A673 (cell line): Measurements from ENCODE around the gene SLC30A1. TPM values are rescaled to one million over a fixed set of nuclear protein-coding genes. Genes with fewer than 3 reads are reported as not detected.

Experiments used
- BruUV-seq: library from RNA; stranded (reverse); fragments of 400-500 nt; replicated peaks from 2 replicates; lab custom pipeline; 2021; lab: Mats Ljungman, UMichigan
- CTCF ChIA-PET: fragments of 300-600 bp; sonication (Branson Sonifier 250); formaldehyde crosslinking; loops from one replicate; lab custom pipeline; 2022; ENCODE audit warnings: antibody characterized with exemption; lab: Charles Lee
- POLR2A ChIA-PET: fragments of 300-600 bp; sonication (Branson Sonifier 250); formaldehyde crosslinking; loops from one replicate; lab custom pipeline; 2022; ENCODE audit warnings: antibody characterized with exemption; ENCODE audit not compliant: low non-redundant PET; lab: Charles Lee
- DNase-seq: peaks from one replicate; pipeline ENCODE4 v3.0.0-alpha.2; 2015; ENCODE audit warnings: low spot score
- H3K27ac ChIP-seq: fragments of 200-600 bp; sonication (generic); 2 replicates; pipeline ENCODE4 v1.5.1; 2016; ENCODE audit warnings: mixed run types, low read depth, mild to moderate bottlenecking, mixed read lengths, antibody characterized with exemption, low read length; ENCODE audit not compliant: poor library complexity, severe bottlenecking
- H3K27me3 ChIP-seq: fragments of 200-600 bp; sonication (generic); replicated peaks from 2 replicates; pipeline ENCODE4 v1.6.1; 2017; ENCODE audit warnings: mixed run types, low read depth, mild to moderate bottlenecking, mixed read lengths, antibody characterized with exemption, low read length; ENCODE audit not compliant: insufficient read depth, poor library complexity
- H3K36me3 ChIP-seq: fragments of 200-600 bp; sonication (generic); 2 replicates; pipeline ENCODE4 v1.6.1; 2016; ENCODE audit warnings: mixed run types, mild to moderate bottlenecking, mixed read lengths, antibody characterized with exemption, low read length; ENCODE audit not compliant: insufficient read depth, poor library complexity, severe bottlenecking
- H3K4me1 ChIP-seq: fragments of 200-600 bp; sonication (generic); 2 replicates; pipeline ENCODE4 v1.6.1; 2017; ENCODE audit warnings: mixed run types, mild to moderate bottlenecking, mixed read lengths, antibody characterized with exemption, low read length; ENCODE audit not compliant: insufficient read depth, poor library complexity, severe bottlenecking
- H3K4me3 ChIP-seq: fragments of 200-600 bp; sonication (generic); 2 replicates; pipeline ENCODE4 v1.5.1; 2016; ENCODE audit warnings: low read depth, mixed run types, mild to moderate bottlenecking, mixed read lengths, low read length; ENCODE audit not compliant: poor library complexity, severe bottlenecking
- H3K9me3 ChIP-seq: fragments of 200-600 bp; sonication (generic); 2 replicates; pipeline ENCODE4 v1.6.1; 2016; ENCODE audit warnings: mixed run types, low read depth, mild to moderate bottlenecking, mixed read lengths, antibody characterized with exemption, low read length; ENCODE audit not compliant: poor library complexity, severe bottlenecking
- EZH2 ChIP-seq: fragments of 200-600 bp; sonication (generic); IDR thresholded peaks from 2 replicates; pipeline ENCODE4 v1.6.1; 2017; ENCODE audit warnings: borderline replicate concordance, low read depth, mild to moderate bottlenecking, mixed read lengths, antibody characterized with exemption, low read length; ENCODE audit not compliant: poor library complexity, severe bottlenecking
- intact Hi-C: fragments of 100-400 bp; cut with micrococcal nuclease; formaldehyde crosslinking; loops from one replicate; pipeline ENCODE4 v1.10.0; 2022; ENCODE audit not compliant: unreplicated experiment
- total RNA-seq: library from RNA; stranded (reverse); gene quantifications from 2 replicates; pipeline ENCODE4 v1.2.3, GENCODE V29; 2021
- TF ChIP-seq, protein P1 (sequence below): fragments of 300-800, 200-600 bp; sonication (generic); conservative IDR thresholded peaks from 2 replicates; pipeline ENCODE4 v1.5.1; 2017; ENCODE audit warnings: low read depth, mild to moderate bottlenecking, antibody characterized with exemption, low read length, moderate library complexity, mixed read lengths

SLC30A1 gene
- total RNA-seq, 1 experiment from 2014 or later: 12.2 TPM

DNA sequence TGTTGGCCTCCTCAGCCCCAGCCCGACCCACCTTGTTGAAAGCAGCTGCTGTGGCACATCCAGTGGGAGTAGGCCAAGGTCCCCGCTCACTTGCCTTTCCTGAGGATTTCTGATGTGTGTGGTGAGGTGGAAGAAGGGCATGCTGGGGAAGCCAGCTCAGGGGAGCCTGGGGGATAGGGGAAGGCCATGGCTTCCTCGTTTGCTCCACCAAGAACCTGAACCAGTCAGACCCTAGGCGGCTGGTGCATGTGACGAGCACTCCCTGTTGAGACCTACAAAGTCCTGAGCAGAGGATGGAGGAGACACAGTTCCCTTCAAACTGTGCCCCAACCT lies 38.0 kb upstream of the SLC30A1 start:
- CTCF ChIA-PET: no interaction called here
- H3K9me3 ChIP-seq: no peaks in the 10 kb centered on the region
- intact Hi-C loops: no loop called here
- no peak for DNase-seq
- POLR2A ChIA-PET: no interaction called here
- H3K27ac ChIP-seq: no peak overlapping the region
- no peaks in the 10 kb centered on the region for H3K27me3 ChIP-seq
- H3K36me3 ChIP-seq: no peaks in the 10 kb centered on the region
- no peaks in the 10 kb centered on the region for H3K4me1 ChIP-seq
- no TSS peak for BruUV-seq
- no peak overlapping the region for H3K4me3 ChIP-seq
- TF ChIP-seq, protein P1, sequence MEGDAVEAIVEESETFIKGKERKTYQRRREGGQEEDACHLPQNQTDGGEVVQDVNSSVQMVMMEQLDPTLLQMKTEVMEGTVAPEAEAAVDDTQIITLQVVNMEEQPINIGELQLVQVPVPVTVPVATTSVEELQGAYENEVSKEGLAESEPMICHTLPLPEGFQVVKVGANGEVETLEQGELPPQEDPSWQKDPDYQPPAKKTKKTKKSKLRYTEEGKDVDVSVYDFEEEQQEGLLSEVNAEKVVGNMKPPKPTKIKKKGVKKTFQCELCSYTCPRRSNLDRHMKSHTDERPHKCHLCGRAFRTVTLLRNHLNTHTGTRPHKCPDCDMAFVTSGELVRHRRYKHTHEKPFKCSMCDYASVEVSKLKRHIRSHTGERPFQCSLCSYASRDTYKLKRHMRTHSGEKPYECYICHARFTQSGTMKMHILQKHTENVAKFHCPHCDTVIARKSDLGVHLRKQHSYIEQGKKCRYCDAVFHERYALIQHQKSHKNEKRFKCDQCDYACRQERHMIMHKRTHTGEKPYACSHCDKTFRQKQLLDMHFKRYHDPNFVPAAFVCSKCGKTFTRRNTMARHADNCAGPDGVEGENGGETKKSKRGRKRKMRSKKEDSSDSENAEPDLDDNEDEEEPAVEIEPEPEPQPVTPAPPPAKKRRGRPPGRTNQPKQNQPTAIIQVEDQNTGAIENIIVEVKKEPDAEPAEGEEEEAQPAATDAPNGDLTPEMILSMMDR: no peak
- TF ChIP-seq EZH2: no peak

DNA sequence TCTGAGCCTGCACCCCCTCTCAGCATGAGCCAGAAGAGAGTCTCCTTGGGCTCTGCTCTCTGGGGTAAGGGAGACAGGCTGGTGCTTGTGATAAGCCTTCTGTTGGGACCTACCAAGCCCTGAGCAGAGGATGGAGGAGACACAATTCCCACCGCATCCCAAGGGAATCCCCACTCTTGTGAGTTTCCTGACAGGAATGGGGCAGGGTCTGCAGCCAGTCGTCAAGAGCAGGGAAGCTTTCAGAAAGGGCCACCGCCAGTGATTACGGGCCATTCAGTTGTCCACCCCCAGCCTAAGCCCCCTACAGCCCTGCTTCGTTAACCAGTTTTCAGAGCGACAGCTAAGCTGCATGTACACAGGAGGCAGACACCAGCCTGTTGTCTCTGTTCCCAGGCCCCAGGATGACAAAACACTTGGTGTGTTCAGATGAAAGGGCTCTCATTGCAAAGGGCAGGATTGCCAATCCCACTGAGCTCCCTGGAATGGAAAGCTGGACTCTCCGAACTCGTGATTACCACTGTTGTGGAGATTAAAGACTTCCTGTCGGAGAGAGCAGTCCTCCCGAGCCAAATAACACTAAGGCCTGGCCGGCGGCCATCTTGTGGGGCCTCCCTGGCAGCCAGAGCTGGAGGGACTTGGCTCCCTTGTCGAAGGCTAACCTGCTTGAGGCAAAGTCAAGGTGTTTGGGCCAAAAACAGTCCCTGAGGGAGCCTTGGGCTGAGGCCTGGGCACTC lies 37.4 kb upstream of the SLC30A1 start:
- TF ChIP-seq, protein P1: no peak
- TF ChIP-seq EZH2: no peak
- POLR2A ChIA-PET: no interaction called here

DNA sequence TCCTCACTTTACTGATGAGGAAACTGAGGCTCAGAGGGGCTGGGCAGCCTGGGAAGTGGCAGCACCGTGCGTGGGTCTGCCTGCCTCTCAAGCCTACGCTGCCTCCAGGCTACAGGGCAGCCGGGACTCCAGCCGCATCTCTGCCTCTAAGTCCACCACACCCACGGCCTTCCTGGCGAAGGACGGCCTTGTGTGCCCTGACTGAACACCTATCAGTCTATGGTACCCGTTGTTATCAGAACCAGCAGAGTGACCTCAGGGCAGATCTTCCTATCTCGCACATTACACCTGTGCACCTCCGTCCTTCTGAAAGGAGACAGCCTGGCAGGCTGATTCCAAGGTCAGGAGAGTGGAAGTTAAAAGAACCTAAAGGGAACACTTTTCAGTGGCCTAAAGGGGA lies 35.7 kb upstream of the SLC30A1 start:
- Histone ChIP-seq H3K27ac (no peak overlapping the region), H3K36me3 (no peaks in the 10 kb centered on the region), H3K9me3 (no peaks in the 10 kb centered on the region), H3K27me3 (no peaks in the 10 kb centered on the region), H3K4me3 (no peak overlapping the region), H3K4me1 (no peaks in the 10 kb centered on the region)
- intact Hi-C loops: no loop called here
- no peak for DNase-seq
- ChIA-PET POLR2A (no interaction called here), CTCF (no interaction called here)
- BruUV-seq: no TSS peak
- no peak for TF ChIP-seq EZH2
- TF ChIP-seq, protein P1: no peak

More for the DNA sequence above, 37.4 kb upstream of the SLC30A1 start:
- no peak overlapping the region for H3K27ac ChIP-seq
- H3K36me3 ChIP-seq: no peaks in the 10 kb centered on the region
- H3K9me3 ChIP-seq: no peaks in the 10 kb centered on the region
- H3K4me3 ChIP-seq: no peak overlapping the region
- H3K4me1 ChIP-seq: no peaks in the 10 kb centered on the region
- BruUV-seq: no TSS peak
- no peak for DNase-seq
- intact Hi-C loops: no loop called here
- H3K27me3 ChIP-seq: no peaks in the 10 kb centered on the region
- CTCF ChIA-PET: no interaction called here
